ENCODE measurements around the gene VCAM1. TPM values are rescaled to one million over a fixed set of nuclear protein-coding genes. Genes with fewer than 3 reads are reported as not detected.

Gene VCAM1
- total and polyA plus RNA-seq, 2 donors (not counting 3 experiments of a cell fraction or from before 2014, with no cell fraction given): 1.8 to 2.3 TPM

GRCh38 chr1:100785470-100786052 lies 66.0 kb downstream of the VCAM1 start:
- Histone ChIP-seq H2AFZ (ENCODE audit: low read depth, low read length) (no peak overlapping the region), H3K4me2 (ENCODE audit: insufficient read depth, low read length) (no peak overlapping the region), H3K36me3 (ENCODE audit: control insufficient read depth in 2 of 2, extremely low read depth in 1 of 2, insufficient read depth in 2 of 2, low read length in 2 of 2) (no peaks in the 10 kb centered on the region), H3K4me1 (ENCODE audit: control insufficient read depth, extremely low read depth, insufficient read depth, low read length) (no peaks in the 10 kb centered on the region), H3K27ac (ENCODE audit: insufficient read depth, low read depth, low read length) (no peak overlapping the region), H3K9ac (replicated peaks; ENCODE audit: extremely low read depth, insufficient read depth, low read length) (no peak overlapping the region), H3K27me3 (ENCODE audit: control insufficient read depth in 2 of 2, insufficient read depth in 2 of 2, low read length in 2 of 2) (no peaks in the 10 kb centered on the region), H3K9me3 (replicated peaks; ENCODE audit: control insufficient read depth, insufficient read depth, low read length) (no peaks in the 10 kb centered on the region), H3K4me3 (replicated peaks in 1 of 3; ENCODE audit: insufficient read depth in 1 of 3, low read depth in 1 of 3, low read length in 3 of 3) (no peak overlapping the region), H4K20me1 (replicated peaks; ENCODE audit: control insufficient read depth, extremely low read depth, insufficient read depth, low read length) (no peaks in the 10 kb centered on the region), H3K79me2 (ENCODE audit: control insufficient read depth, insufficient read depth, low read length) (no peaks in the 10 kb centered on the region), H3K9me1 (replicated peaks; ENCODE audit: control insufficient read depth, extremely low read depth, insufficient read depth, low read length) (no peaks in the 10 kb centered on the region)
- DNase-seq (ENCODE audit: low read depth, low spot score): no peak
- POLR2A ChIA-PET: no interaction called here
- no peak for FAIRE-seq
- no TSS peak for BruUV-seq (replicated peaks)
- TF ChIP-seq POLR2A (IDR thresholded peaks at IDR 0.05; ENCODE audit: low read depth, low read length) (no peak), MYC (IDR thresholded peaks at IDR 0.05; ENCODE audit: low read depth, low read length) (no peak)
- CTCF ChIA-PET: interaction anchor here (1.2 kb wide), 1 partner anchor 14 kb away, joined by 3 read pairs; no protein-coding TSS in a partner anchor
- intact Hi-C loops (cut with micrococcal nuclease) (no loop called here), dilution Hi-C loops (cut with MboI; ENCODE audit: extremely low pct_ligation_motif_present, low sequenced_read_pairs) (no loop called here)

DNA sequence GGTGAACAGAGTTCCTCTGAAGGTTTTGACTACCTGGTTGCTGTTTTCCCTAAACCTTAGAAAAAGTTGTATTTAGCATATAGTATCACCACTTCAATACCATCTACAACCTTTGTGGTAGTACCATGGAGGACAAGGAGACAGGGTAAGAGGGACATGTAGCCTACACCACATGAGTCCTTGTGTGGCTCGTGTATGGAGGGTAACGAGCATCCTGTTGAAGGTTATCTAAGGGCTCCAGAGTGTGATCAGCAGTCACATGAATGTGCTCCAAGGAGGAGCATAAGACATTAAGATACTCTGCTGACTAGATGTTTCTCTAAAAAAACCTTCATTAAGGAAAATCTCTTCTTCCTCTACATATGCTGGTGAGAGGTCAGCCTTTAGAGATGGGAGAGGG lies 67.3 kb downstream of the VCAM1 start:
- H2AFZ ChIP-seq (ENCODE audit: low read depth, low read length): no peak overlapping the region
- CTCF ChIA-PET: no interaction called here
- FAIRE-seq: no peak

More for the DNA sequence above, 67.3 kb downstream of the VCAM1 start:
- Histone ChIP-seq H3K27me3 (ENCODE audit: control insufficient read depth in 2 of 2, insufficient read depth in 2 of 2, low read length in 2 of 2) (no peaks in the 10 kb centered on the region), H3K9ac (replicated peaks; ENCODE audit: extremely low read depth, insufficient read depth, low read length) (no peak overlapping the region), H3K9me1 (replicated peaks; ENCODE audit: control insufficient read depth, extremely low read depth, insufficient read depth, low read length) (no peaks in the 10 kb centered on the region), H3K36me3 (ENCODE audit: control insufficient read depth in 2 of 2, extremely low read depth in 1 of 2, insufficient read depth in 2 of 2, low read length in 2 of 2) (no peaks in the 10 kb centered on the region), H3K27ac (ENCODE audit: insufficient read depth, low read depth, low read length) (no peak overlapping the region), H3K4me3 (replicated peaks in 1 of 3; ENCODE audit: insufficient read depth in 1 of 3, low read depth in 1 of 3, low read length in 3 of 3) (no peak overlapping the region), H3K9me3 (replicated peaks; ENCODE audit: control insufficient read depth, insufficient read depth, low read length) (no peaks in the 10 kb centered on the region), H3K79me2 (ENCODE audit: control insufficient read depth, insufficient read depth, low read length) (no peaks in the 10 kb centered on the region), H4K20me1 (replicated peaks; ENCODE audit: control insufficient read depth, extremely low read depth, insufficient read depth, low read length) (no peaks in the 10 kb centered on the region), H3K4me1 (ENCODE audit: control insufficient read depth, extremely low read depth, insufficient read depth, low read length) (no peaks in the 10 kb centered on the region), H3K4me2 (ENCODE audit: insufficient read depth, low read length) (no peak overlapping the region)
- POLR2A ChIA-PET: no interaction called here
- TF ChIP-seq, protein P1, sequence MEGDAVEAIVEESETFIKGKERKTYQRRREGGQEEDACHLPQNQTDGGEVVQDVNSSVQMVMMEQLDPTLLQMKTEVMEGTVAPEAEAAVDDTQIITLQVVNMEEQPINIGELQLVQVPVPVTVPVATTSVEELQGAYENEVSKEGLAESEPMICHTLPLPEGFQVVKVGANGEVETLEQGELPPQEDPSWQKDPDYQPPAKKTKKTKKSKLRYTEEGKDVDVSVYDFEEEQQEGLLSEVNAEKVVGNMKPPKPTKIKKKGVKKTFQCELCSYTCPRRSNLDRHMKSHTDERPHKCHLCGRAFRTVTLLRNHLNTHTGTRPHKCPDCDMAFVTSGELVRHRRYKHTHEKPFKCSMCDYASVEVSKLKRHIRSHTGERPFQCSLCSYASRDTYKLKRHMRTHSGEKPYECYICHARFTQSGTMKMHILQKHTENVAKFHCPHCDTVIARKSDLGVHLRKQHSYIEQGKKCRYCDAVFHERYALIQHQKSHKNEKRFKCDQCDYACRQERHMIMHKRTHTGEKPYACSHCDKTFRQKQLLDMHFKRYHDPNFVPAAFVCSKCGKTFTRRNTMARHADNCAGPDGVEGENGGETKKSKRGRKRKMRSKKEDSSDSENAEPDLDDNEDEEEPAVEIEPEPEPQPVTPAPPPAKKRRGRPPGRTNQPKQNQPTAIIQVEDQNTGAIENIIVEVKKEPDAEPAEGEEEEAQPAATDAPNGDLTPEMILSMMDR (IDR thresholded peaks at IDR 0.05; ENCODE audit: extremely low read depth in 1 of 2, insufficient read depth in 1 of 2, low read depth in 1 of 2, low read length in 2 of 2): no peak
- TF ChIP-seq JUN (IDR thresholded peaks at IDR 0.05; ENCODE audit: borderline replicate concordance, insufficient read depth, insufficient read length, low read depth) (no peak), EZH2 (IDR thresholded peaks at IDR 0.05; ENCODE audit: borderline replicate concordance, low read depth, low read length, severe bottlenecking) (no peak), POLR2AphosphoS5 (IDR thresholded peaks at IDR 0.05; ENCODE audit: insufficient read depth, low read depth, low read length) (no peak), FOS (IDR thresholded peaks at IDR 0.05; ENCODE audit: borderline replicate concordance, insufficient read depth, low read length) (no peak), POLR2A (IDR thresholded peaks at IDR 0.05; ENCODE audit: low read depth, low read length) (no peak), GATA2 (IDR thresholded peaks at IDR 0.05; ENCODE audit: insufficient read depth, insufficient read length, low read depth, low read length) (no peak), MYC (IDR thresholded peaks at IDR 0.05; ENCODE audit: low read depth, low read length) (no peak)
- TF ChIP-seq, protein P2, sequence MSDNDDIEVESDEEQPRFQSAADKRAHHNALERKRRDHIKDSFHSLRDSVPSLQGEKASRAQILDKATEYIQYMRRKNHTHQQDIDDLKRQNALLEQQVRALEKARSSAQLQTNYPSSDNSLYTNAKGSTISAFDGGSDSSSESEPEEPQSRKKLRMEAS (IDR thresholded peaks at IDR 0.05; ENCODE audit: insufficient read depth, insufficient read length): no peak
- intact Hi-C loops (cut with micrococcal nuclease): no loop called here
- dilution Hi-C loops (cut with MboI; ENCODE audit: extremely low pct_ligation_motif_present, low sequenced_read_pairs): no loop called here
- no peak for DNase-seq (ENCODE audit: low read depth, low spot score)
- BruUV-seq (replicated peaks): no TSS peak
